ENCODE data around the gene ABHD12.

The ABHD12 gene

DNA sequence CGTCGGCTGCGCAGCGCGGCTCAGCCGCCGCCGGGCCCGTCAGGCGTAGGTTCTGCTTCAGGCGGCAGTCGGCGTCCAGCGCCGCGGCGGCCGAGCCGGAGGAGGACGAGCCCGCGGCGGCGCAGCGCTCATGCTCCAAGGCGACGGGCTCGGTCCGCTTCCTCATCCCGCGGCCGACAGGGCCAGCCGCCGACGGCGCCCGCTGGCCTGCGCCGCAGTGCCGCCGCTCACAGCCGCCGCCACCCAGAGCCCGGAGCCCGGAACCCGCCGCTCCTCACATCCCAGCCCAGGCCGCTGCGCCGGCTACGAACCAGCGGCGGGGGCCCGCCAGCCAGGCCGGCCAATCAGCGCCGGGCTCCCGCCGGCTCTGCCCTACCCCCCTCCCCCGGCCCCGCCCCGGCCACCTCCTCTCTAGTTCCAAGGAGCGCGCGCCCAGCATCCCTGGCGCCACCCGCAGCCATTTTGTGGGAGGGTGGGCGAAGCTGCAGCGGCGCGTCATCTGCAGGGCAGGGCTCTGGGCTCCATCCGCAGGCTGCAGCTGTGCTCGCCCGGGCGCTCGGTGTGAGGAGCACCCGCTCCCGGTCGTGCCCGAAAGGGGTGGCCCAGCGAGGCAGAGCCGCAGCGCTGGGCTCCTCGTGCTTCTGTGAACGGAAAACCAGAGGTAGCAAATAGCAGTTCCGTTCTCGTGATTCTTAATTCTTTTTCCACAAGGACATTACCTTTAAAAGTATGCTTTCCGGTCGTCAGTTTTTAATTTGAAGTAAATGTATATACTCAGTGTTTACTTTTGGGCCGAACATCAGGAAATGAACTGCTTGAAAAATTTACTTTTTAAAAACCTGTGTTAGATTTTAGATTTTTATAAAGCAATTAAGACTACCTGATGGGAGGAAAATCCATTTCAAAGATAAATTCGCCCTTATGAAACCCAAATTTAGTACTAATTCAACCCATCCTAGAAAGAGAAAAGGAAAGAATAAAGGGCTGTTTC is at the start of gene ABHD12:
Gene ABHD12 (minus strand): TSS at position 298 of the 991 bp plus-strand sequence. CDS start 132 bp downstream, at position 166.
- Histone ChIP-seq H3K9me3 (ENCODE audit: control insufficient read depth, low read length) (no peaks in the 10 kb centered on the region), H3K36me3 (ENCODE audit: control insufficient read depth, insufficient read depth, low read length, severe bottlenecking) (no peaks in the 10 kb centered on the region), H3K4me3 (ENCODE audit: low read length) (peak within 1 kb of the TSS; percentile 90), H3K4me1 (ENCODE audit: control insufficient read depth, insufficient read depth, low read length) (peaks cover 11% of the 10 kb centered on the region), H3K27me3 (replicated peaks; ENCODE audit: control insufficient read depth, insufficient read depth, low read length) (no peaks in the 10 kb centered on the region), H3K9ac (ENCODE audit: low read length) (peak within 1 kb of the TSS; percentile 91)
- DNase-seq (ENCODE audit: low read depth): peak; percentile 99

DNA sequence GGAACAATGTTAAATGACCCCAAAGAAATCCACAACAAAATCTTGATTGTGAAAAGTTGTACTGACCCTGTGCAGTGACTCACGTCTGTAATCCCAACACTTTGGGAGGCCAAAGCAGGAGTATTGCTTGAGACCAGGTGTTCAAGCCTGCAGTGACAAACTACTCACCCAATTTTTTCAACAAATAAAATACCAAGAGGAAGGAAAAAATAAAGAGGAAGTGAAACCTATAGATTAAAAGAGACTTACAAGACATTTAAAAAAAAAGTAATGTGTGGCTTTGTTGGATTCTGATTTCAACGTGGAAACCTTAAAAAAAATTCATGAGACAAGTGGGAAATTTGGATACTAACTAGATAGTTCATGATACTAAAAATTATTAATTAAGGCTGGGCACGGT is 48.7 kb upstream of the ABHD12 start:
- DNase-seq (ENCODE audit: low read depth): no peak
- H3K9ac ChIP-seq (ENCODE audit: low read length): no peak overlapping the region
- no peaks in the 10 kb centered on the region for H3K9me3 ChIP-seq (ENCODE audit: control insufficient read depth, low read length)
- H3K36me3 ChIP-seq (ENCODE audit: control insufficient read depth, insufficient read depth, low read length, severe bottlenecking): no peaks in the 10 kb centered on the region
- H3K27me3 ChIP-seq (replicated peaks; ENCODE audit: control insufficient read depth, insufficient read depth, low read length): no peaks in the 10 kb centered on the region
- no peak overlapping the region for H3K4me3 ChIP-seq (ENCODE audit: low read length)
- no peaks in the 10 kb centered on the region for H3K4me1 ChIP-seq (ENCODE audit: control insufficient read depth, insufficient read depth, low read length)

DNA sequence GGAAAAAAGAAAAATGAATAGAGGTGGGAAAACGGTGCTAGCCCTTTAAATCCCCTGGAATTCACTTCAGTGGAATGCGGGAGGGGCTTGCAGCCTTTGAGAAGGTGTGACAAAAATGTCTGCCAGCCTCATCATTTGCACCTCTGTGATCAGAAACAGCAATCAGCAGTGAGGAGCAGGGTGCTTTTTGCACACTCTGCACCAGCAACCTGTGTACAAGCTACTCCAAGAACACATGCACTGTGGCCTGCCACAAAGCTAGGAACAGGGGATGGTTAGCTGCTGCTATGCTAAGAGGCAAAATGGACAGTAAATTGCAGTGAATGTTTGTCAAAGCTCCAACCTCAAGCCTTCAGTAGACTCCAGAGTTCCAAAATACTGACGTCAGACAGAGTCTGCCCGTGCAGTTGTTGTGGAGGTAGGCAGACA is 46.5 kb upstream of the ABHD12 start:
- Histone ChIP-seq H3K9me3 (ENCODE audit: control insufficient read depth, low read length) (no peaks in the 10 kb centered on the region), H3K9ac (ENCODE audit: low read length) (no peak overlapping the region), H3K27me3 (replicated peaks; ENCODE audit: control insufficient read depth, insufficient read depth, low read length) (no peaks in the 10 kb centered on the region), H3K4me3 (ENCODE audit: low read length) (no peak overlapping the region), H3K4me1 (ENCODE audit: control insufficient read depth, insufficient read depth, low read length) (no peaks in the 10 kb centered on the region), H3K36me3 (ENCODE audit: control insufficient read depth, insufficient read depth, low read length, severe bottlenecking) (no peaks in the 10 kb centered on the region)
- no peak for DNase-seq (ENCODE audit: low read depth)

GRCh38 chr20:25424536-25424935 is 33.9 kb upstream of the ABHD12 start:
- Histone ChIP-seq H3K4me1 (ENCODE audit: control insufficient read depth, insufficient read depth, low read length) (no peaks in the 10 kb centered on the region), H3K9ac (ENCODE audit: low read length) (no peak overlapping the region), H3K4me3 (ENCODE audit: low read length) (no peak overlapping the region), H3K36me3 (ENCODE audit: control insufficient read depth, insufficient read depth, low read length, severe bottlenecking) (no peaks in the 10 kb centered on the region), H3K9me3 (ENCODE audit: control insufficient read depth, low read length) (no peaks in the 10 kb centered on the region), H3K27me3 (replicated peaks; ENCODE audit: control insufficient read depth, insufficient read depth, low read length) (no peaks in the 10 kb centered on the region)
- DNase-seq (ENCODE audit: low read depth): no peak

GRCh38 chr20:25422032-25422431 is 31.4 kb upstream of the ABHD12 start:
- Histone ChIP-seq H3K4me3 (ENCODE audit: low read length) (no peak overlapping the region), H3K4me1 (ENCODE audit: control insufficient read depth, insufficient read depth, low read length) (no peaks in the 10 kb centered on the region), H3K27me3 (replicated peaks; ENCODE audit: control insufficient read depth, insufficient read depth, low read length) (no peaks in the 10 kb centered on the region), H3K9ac (ENCODE audit: low read length) (no peak overlapping the region), H3K9me3 (ENCODE audit: control insufficient read depth, low read length) (no peaks in the 10 kb centered on the region), H3K36me3 (ENCODE audit: control insufficient read depth, insufficient read depth, low read length, severe bottlenecking) (no peaks in the 10 kb centered on the region)
- no peak for DNase-seq (ENCODE audit: low read depth)

GRCh38 chr20:25421102-25421501 is 30.5 kb upstream of the ABHD12 start:
- H3K27me3 ChIP-seq (replicated peaks; ENCODE audit: control insufficient read depth, insufficient read depth, low read length): no peaks in the 10 kb centered on the region
- no peaks in the 10 kb centered on the region for H3K36me3 ChIP-seq (ENCODE audit: control insufficient read depth, insufficient read depth, low read length, severe bottlenecking)
- no peak for DNase-seq (ENCODE audit: low read depth)
- H3K4me1 ChIP-seq (ENCODE audit: control insufficient read depth, insufficient read depth, low read length): no peaks in the 10 kb centered on the region
- H3K9me3 ChIP-seq (ENCODE audit: control insufficient read depth, low read length): no peaks in the 10 kb centered on the region
- H3K9ac ChIP-seq (ENCODE audit: low read length): no peak overlapping the region
- H3K4me3 ChIP-seq (ENCODE audit: low read length): no peak overlapping the region

DNA sequence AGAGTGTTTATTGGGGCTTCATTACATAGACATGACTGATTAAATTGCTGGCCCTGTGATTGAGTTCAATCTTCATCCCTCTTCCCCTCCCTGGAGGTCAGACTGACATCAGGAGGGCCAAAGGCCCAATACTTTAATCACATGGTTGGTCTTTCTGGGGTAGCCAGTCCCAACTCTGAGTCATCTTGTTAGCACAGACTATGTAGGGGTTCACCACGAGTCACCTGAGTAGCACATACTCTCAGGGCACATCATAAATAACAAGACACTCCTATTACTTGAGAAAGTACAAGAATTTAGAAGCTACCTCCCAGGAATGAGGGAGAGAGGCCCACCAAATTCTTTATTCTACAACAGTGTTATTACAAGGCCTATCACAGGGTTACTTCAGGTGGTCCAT is 28.1 kb upstream of the ABHD12 start:
- no peaks in the 10 kb centered on the region for H3K36me3 ChIP-seq (ENCODE audit: control insufficient read depth, insufficient read depth, low read length, severe bottlenecking)
- H3K27me3 ChIP-seq (replicated peaks; ENCODE audit: control insufficient read depth, insufficient read depth, low read length): no peaks in the 10 kb centered on the region
- H3K9ac ChIP-seq (ENCODE audit: low read length): no peak overlapping the region
- no peak overlapping the region for H3K4me3 ChIP-seq (ENCODE audit: low read length)
- DNase-seq (ENCODE audit: low read depth): no peak
- no peaks in the 10 kb centered on the region for H3K9me3 ChIP-seq (ENCODE audit: control insufficient read depth, low read length)
- H3K4me1 ChIP-seq (ENCODE audit: control insufficient read depth, insufficient read depth, low read length): no peaks in the 10 kb centered on the region

- peak overlapping the region; percentile 83 for H3K9ac ChIP-seq (ENCODE audit: low read length)
- H3K9me3 ChIP-seq (ENCODE audit: control insufficient read depth, low read length): no peaks in the 10 kb centered on the region
- no peaks in the 10 kb centered on the region for H3K27me3 ChIP-seq (replicated peaks; ENCODE audit: control insufficient read depth, insufficient read depth, low read length)
- peaks cover 7% of the 10 kb centered on the region for H3K4me1 ChIP-seq (ENCODE audit: control insufficient read depth, insufficient read depth, low read length)
- H3K36me3 ChIP-seq (ENCODE audit: control insufficient read depth, insufficient read depth, low read length, severe bottlenecking): no peaks in the 10 kb centered on the region
- no peak for DNase-seq (ENCODE audit: low read depth)
- no peak overlapping the region for H3K4me3 ChIP-seq (ENCODE audit: low read length)
These were observed 18.3 kb upstream of the ABHD12 start for GRCh38 chr20:25408890-25409289.

DNA sequence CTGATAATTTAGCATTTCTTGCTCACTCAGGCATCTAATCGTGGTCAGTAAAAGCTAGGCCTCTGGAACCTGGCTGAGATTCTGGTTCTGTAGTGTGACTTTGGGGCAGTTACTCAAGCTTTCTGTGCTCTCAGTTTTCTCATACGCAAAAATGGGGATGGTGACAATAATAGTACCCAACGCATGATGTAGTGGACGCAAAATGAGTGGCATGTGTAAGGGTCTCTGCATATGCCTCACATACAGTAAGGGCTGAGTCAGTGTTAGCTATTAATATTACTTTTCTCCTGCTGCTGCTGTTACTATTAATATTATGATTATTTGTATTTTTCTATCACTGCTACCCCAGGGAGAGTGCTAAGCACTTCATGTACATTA is 17.5 kb upstream of the ABHD12 start:
- Histone ChIP-seq H3K27me3 (replicated peaks; ENCODE audit: control insufficient read depth, insufficient read depth, low read length) (no peaks in the 10 kb centered on the region), H3K4me1 (ENCODE audit: control insufficient read depth, insufficient read depth, low read length) (peaks cover 7% of the 10 kb centered on the region), H3K9ac (ENCODE audit: low read length) (peak overlapping the region; percentile 83), H3K36me3 (ENCODE audit: control insufficient read depth, insufficient read depth, low read length, severe bottlenecking) (no peaks in the 10 kb centered on the region), H3K4me3 (ENCODE audit: low read length) (peak overlapping the region; percentile 88), H3K9me3 (ENCODE audit: control insufficient read depth, low read length) (peaks cover 5% of the 10 kb centered on the region)
- DNase-seq (ENCODE audit: low read depth): peak; percentile 6

DNA sequence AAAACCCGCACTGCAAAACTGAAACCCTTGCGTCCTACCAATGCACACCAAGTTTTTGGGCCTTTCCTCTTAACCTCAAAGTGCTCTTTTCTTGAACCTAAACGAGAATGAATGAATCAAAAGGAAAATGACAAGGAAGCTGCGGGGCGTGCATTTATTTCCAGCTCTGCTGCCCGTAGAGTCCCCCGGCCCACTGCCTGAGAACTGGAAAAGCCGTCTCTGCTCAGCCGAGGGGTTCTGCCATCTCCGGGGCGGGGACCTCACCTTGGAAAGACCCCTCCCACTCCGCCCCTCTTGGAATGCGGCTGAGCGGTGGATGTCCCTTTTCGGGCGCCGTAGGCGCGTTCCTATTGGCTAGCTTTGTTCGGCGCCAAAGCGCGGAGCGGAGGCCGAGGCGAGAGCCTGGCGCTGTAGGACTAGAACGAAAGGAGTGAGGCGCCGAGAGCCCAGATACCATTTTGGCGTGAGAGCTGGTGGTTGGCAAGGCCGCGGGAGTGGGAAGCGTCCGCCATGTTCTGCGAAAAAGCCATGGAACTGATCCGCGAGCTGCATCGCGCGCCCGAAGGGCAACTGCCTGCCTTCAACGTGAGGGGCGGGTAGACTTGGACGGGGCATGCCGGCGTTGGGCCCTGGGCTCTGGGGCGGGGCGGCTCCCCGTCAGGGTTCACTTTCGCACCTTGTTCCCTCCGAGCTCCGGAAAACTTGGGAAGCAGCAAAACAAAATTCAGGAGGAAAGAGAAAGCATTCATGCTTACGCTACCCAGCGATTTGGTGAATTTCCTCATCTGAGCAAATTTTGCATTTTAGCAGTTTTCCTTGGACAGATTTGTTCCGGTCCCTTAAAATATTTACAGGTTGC is 16.9 kb upstream of the ABHD12 start, which contains the start of gene GINS1:
Gene GINS1 (plus strand): TSS at position 363 of the 859 bp plus-strand sequence. CDS start 148 bp downstream, at position 511.
- no peaks in the 10 kb centered on the region for H3K36me3 ChIP-seq (ENCODE audit: control insufficient read depth, insufficient read depth, low read length, severe bottlenecking)
- peaks cover 7% of the 10 kb centered on the region for H3K4me1 ChIP-seq (ENCODE audit: control insufficient read depth, insufficient read depth, low read length)
- H3K9ac ChIP-seq (ENCODE audit: low read length): peak within 1 kb of the TSS; percentile 83
- DNase-seq (ENCODE audit: low read depth): peak; percentile 89
- H3K9me3 ChIP-seq (ENCODE audit: control insufficient read depth, low read length): peaks cover 11% of the 10 kb centered on the region
- peak within 1 kb of the TSS; percentile 88 for H3K4me3 ChIP-seq (ENCODE audit: low read length)
- no peaks in the 10 kb centered on the region for H3K27me3 ChIP-seq (replicated peaks; ENCODE audit: control insufficient read depth, insufficient read depth, low read length)

DNA sequence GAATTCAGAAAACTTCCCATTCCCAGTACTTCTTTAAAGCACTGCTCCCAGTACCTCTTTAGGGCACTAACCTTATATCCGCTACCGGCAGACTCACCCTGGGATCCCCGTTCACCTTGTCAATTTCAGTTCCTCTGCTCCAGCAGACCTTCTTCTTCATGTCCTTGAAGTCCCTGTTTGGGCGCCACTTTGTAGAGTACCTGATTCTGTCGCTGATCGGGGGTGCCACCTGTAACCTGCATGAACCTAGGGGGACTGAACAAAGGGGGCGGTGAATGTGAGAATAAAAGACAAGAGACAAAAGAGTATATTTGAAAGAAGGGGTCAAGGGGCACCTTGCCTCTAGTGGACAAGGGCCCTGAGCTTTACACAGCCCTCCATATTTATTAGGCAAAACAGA is 11.9 kb upstream of the ABHD12 start:
- H3K4me3 ChIP-seq (ENCODE audit: low read length): no peak overlapping the region
- peaks cover 16% of the 10 kb centered on the region for H3K9me3 ChIP-seq (ENCODE audit: control insufficient read depth, low read length)
- DNase-seq (ENCODE audit: low read depth): no peak
- peaks cover 12% of the 10 kb centered on the region for H3K4me1 ChIP-seq (ENCODE audit: control insufficient read depth, insufficient read depth, low read length)
- no peak overlapping the region for H3K9ac ChIP-seq (ENCODE audit: low read length)
- H3K36me3 ChIP-seq (ENCODE audit: control insufficient read depth, insufficient read depth, low read length, severe bottlenecking): no peaks in the 10 kb centered on the region
- no peaks in the 10 kb centered on the region for H3K27me3 ChIP-seq (replicated peaks; ENCODE audit: control insufficient read depth, insufficient read depth, low read length)

Data from adipocyte (in vitro differentiated cells).